Measurements from ENCODE around the gene TUBGCP3. TPM values are rescaled to one million over a fixed set of nuclear protein-coding genes. Genes with fewer than 3 reads are reported as not detected.
"Not testable (repeated sequence)": the region's sequence is repeated elsewhere in the genome, so short reads cannot be mapped to it uniquely, and the experiment has no call there.

The TUBGCP3 gene
- total RNA-seq, 2 donors from 2014 or later: 28.7 to 29.4 TPM

- intact Hi-C loops (cut with DNase I): no loop called here
- DNase-seq (ENCODE audit: low spot score): no peak
These were observed 33.6 kb downstream of the TUBGCP3 start for GRCh38 chr13:112554214-112554850.

DNA sequence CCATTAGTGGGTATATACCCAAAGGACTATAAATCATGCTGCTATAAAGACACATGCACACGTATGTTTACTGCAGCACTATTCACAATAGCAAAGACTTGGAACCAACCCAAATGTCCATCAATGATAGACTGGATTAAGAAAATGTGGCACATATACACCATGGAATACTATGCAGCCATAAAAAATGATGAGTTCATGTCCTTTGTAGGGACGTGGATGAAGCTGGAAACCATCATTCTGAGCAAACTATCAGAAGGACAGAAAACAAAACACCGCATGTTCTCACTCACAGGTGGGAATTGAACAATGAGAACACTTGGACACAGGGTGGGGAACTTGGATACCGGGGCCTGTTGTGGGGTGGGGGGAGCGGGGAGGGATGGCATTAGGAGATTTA is 39.0 kb downstream of the TUBGCP3 start:
- intact Hi-C loops (cut with DNase I); DNase-seq (ENCODE audit: low spot score): not testable (repeated sequence)

DNA sequence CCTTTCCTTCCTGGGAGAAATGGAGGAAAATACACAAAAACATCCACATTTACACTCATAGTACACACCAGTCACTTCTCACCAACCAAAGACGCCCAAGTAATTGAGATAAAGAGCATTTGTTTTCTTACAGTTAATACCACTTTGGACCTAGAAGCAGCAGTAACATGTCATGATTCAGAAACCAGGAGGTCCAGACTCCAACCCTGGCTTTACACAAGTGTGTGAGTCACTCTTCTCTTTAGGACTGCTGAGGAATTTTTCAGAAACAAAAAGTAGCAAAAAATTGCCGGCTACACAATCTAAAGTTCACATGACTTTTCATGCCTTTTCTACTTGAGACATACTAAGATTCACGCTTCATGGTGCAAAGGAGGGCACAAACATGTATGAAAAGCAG is 42.1 kb downstream of the TUBGCP3 start:
- intact Hi-C loops (cut with DNase I): no loop called here
- DNase-seq (ENCODE audit: low spot score): no peak

DNA sequence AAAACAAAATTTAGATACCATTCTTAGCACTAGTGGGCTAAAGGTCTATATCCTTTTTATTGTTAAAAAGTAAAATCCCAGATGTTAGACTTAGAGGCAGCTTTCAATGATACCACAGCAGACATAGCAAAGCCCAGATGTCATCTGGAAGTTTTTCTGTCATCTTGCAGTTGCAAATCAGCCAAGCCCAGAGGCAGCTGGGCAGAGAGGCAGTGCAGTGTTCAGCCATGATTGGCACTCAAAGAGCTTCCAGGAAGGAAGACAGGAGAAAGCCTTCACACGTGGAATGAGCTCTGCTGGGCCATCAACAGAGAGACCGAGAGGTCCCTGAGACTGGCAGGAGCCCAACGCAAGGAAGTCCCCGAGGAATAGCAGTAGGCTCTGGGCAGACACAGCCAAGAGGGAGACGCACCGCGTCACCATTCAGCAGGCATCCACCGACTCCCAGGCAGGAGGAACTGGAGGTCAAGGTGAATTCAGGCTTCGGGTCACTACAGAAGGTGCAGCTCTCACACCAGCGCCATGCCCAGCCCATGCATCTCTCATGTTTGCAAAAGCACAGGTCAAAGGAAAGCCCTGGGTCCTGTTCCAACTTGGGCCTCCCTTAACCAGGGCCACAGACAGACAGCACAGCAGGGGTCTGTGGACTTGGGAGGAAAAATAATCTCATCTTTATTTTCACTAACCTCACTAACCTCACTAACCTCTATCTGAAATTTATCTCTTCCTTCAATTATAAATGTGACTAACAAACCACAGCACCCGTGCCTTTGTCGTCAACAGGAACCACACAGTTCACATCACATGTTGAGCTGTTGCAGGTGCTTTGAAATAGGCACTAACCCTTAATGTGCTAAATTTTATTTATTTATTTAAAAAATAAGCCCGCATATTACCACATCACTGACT is 54.9 kb downstream of the TUBGCP3 start:
- no peak for DNase-seq (ENCODE audit: low spot score)
- intact Hi-C loops (cut with DNase I): no loop called here

DNA sequence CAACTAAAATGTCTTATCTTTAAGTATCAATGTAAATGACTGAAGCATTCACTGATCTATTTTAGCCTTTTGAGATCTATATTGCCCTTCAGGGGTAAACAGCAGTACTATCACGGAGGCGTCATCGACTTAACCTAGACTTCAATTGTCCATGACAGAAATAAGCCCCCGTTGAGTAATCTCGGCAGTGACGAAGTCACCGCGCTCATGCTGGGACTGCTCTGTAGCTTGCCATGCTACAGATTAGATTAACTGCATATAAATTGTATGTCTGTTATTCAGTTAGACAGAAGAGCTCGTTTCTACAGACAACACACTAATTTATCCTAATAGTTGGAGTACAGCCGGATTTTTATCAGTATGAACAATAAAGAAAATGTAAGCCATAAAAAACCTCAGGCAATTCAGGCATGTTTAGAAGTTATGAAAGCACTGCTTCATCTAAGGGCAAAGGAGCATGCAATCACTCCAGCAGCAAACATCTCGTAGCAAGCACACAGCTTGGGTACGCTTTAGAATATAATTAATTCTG is 56.6 kb downstream of the TUBGCP3 start:
- intact Hi-C loops (cut with DNase I): no loop called here

DNA sequence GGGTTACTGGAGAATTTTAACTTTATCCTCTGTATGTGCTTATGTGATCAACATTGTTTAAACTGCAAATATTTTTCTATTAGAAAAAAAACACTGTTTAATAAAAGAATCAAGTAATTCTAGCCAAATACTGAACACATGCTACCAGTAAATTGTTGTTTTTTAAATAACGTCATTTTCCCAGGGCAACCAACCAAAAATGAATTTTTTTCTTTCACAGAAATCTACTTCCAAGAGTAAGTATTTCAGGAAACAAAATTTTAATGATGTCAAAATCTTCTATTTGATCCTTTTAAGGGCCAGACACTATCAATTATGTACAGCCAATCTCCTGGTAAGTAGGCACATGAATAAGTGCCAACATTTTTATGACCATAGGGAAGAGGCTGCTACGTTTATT is 57.1 kb downstream of the TUBGCP3 start:
- no peak for DNase-seq (ENCODE audit: low spot score)
- intact Hi-C loops (cut with DNase I): no loop called here

More for the DNA sequence above, 56.6 kb downstream of the TUBGCP3 start:
- DNase-seq (ENCODE audit: low spot score): no peak

DNA sequence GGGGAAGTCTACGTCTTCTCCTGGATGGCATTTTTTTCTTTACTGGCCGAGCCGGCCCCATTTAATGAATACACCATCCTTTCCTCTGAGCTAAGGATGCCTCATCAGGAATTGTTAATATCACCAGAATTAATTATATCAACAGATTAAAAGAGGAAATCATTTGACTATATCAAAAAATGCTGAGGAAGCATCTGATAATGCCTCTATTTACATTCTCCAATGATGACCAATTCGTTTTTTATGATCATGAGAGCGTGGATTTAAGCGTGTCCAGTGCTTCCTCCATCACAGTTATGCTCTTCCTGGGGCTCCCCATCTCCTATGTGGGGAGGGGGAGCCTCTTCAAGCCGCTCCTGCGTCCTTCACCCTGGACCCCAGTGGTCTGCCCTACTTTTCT is 58.7 kb downstream of the TUBGCP3 start:
- intact Hi-C loops (cut with DNase I): no loop called here
- DNase-seq (ENCODE audit: low spot score): no peak

DNA sequence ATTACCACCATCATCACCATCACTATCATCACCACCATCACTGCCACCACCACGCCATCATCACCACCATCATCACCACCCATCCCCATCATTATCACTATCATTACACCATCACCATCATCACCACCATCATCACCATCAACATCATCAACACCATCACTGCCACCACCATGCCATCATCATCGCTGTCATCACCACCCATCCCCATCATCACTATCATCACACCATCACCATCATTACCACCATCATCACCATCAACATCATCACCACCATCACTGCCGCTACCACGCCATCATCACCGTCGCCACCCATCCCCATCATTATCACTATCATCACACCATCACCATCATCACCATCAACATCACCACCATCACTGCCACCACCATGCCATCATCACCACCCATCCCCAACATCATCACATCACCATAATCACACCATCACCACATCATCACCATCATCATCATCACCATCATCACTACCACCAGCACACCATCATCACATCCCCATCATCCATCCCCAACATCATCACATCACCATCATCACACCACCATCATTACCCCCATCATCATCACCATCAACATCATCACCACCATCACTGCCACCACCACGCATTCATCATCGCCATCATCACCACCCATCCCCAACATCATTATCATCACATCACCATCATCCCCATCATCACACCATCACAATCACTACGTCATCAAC is 61.7 kb downstream of the TUBGCP3 start:
- intact Hi-C loops (cut with DNase I): no loop called here

DNA sequence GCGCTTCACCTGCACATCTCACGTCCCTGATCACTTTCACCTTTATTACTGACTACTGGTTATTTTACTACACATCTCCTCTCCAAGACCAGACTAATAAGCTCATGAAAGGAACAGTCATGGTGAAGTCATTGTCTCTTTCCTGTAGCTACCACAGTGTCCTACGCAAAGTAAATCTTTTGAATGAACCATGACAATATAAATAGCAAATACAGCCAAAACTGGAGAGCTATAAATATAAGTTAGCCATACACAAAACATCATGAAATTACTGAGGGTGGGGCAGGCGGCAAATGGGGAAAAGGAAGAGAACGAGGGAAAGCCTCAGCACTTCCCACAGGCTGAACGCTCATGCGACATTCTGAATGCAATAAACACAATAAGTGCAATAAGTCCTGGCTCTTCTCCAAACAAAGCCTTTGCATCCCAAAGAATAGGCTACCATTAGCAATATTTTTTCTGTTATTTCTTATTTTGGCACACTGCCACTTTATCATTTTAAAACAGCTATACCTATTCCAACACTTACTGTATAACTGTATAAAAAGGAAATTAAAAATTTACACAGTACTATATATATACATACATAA is 62.5 kb downstream of the TUBGCP3 start:
- intact Hi-C loops (cut with DNase I): no loop called here
- DNase-seq (ENCODE audit: low spot score): no peak

More for the DNA sequence above, 61.7 kb downstream of the TUBGCP3 start:
- DNase-seq (ENCODE audit: low spot score): no peak

- no peak for DNase-seq (ENCODE audit: low spot score)
- intact Hi-C loops (cut with DNase I): no loop called here
These were observed 65.4 kb downstream of the TUBGCP3 start for GRCh38 chr13:112522578-112522977.

DNA sequence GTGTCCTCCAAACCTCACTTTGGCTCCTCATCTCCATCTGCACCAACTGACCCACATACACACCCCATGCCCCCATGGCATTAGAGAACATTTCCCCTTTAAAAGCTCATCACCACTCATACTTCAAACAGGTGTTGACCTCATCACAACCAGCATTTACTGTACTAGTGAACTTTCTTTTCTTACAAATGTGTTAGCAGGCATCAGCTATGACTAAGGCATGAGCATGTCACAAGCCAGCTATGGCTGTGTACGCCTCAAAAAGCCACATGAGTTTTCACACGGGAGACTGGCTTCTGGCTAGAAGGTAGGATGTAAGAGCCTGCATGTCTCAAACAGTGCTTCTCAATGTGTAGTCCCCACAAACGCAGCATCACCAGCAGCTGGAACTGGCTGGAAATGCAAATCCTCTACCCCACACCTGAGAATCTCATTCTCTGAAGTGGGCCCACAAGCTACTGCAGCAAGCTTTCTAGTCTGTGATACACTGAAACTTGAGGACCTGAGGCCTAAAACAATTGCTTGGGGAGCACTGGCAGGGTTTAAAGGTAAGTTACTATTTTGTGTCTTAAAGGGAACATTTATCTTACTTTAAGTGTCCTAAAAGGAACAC is 66.8 kb downstream of the TUBGCP3 start:
- no peak for DNase-seq (ENCODE audit: low spot score)
- intact Hi-C loops (cut with DNase I): no loop called here

GRCh38 chr13:112519517-112520060 is 68.4 kb downstream of the TUBGCP3 start:
- no peak for DNase-seq (ENCODE audit: low spot score)

GRCh38 chr13:112516218-112516617 is 71.7 kb downstream of the TUBGCP3 start:
- intact Hi-C loops (cut with DNase I): no loop called here
- no peak for DNase-seq (ENCODE audit: low spot score)

More at GRCh38 chr13:112519517-112520060, 68.4 kb downstream of the TUBGCP3 start:
- intact Hi-C loops (cut with DNase I): no loop called here

- no peak for DNase-seq (ENCODE audit: low spot score)
- intact Hi-C loops (cut with DNase I): no loop called here
These were observed 74.2 kb downstream of the TUBGCP3 start for GRCh38 chr13:112513761-112514160.

GRCh38 chr13:112510987-112511685 is 76.8 kb downstream of the TUBGCP3 start:
- no peak for DNase-seq (ENCODE audit: low spot score)
- intact Hi-C loops (cut with DNase I): no loop called here

GRCh38 chr13:112510002-112510780 is 77.8 kb downstream of the TUBGCP3 start:
- DNase-seq (ENCODE audit: low spot score): no peak
- intact Hi-C loops (cut with DNase I): no loop called here

DNA sequence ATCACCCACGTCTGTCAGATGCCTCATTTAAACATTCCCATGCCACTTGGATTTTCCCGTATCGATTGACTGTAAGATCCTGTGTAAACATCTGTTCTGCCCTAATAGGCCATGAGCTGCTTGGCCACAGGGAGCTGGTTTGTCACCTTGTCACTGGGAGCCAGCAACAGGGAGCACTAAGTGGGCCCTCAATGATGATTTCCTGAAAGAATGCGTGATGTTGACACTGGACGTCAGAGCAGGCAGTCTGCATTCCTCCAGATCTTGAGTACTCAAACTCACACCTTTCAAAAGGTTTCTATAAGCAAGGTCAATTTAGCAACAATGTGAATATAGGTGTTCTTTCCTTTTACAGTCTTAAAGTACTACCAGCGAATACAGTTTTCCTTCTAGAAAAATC is 78.8 kb downstream of the TUBGCP3 start:
- no peak for DNase-seq (ENCODE audit: low spot score)
- intact Hi-C loops (cut with DNase I): no loop called here
